ENCODE data around the gene IL24.

The IL24 gene

GRCh38 chr1:206939841-206940587, 42.8 kb downstream of the IL24 start:
- DNase-seq, result no peak
- in situ Hi-C loops (cut with HindIII; ENCODE audit: low pct_ligation_motif_present, low pct_unique_long_range_greater_than_20kb, low sequenced_read_pairs), result no loop called here

GRCh38 chr1:206940588-206940936, 43.3 kb downstream of the IL24 start:
- in situ Hi-C loops (cut with HindIII; ENCODE audit: low pct_ligation_motif_present, low pct_unique_long_range_greater_than_20kb, low sequenced_read_pairs), result no loop called here
- DNase-seq, result no peak

GRCh38 chr1:206941766-206942418, 44.6 kb downstream of the IL24 start:
- in situ Hi-C loops (cut with HindIII; ENCODE audit: low pct_ligation_motif_present, low pct_unique_long_range_greater_than_20kb, low sequenced_read_pairs), result no loop called here
- DNase-seq, result no peak

- no peak for DNase-seq
- in situ Hi-C loops (cut with HindIII; ENCODE audit: low pct_ligation_motif_present, low pct_unique_long_range_greater_than_20kb, low sequenced_read_pairs), result no loop called here
Measured at GRCh38 chr1:206944703-206945102, 47.5 kb downstream of the IL24 start.

- in situ Hi-C loops (cut with HindIII; ENCODE audit: low pct_ligation_motif_present, low pct_unique_long_range_greater_than_20kb, low sequenced_read_pairs), result no loop called here
- DNase-seq, result no peak
Measured at GRCh38 chr1:206945779-206946178, 48.5 kb downstream of the IL24 start.

GRCh38 chr1:206946261-206946660, 49.0 kb downstream of the IL24 start, which contains the start of gene PIGR:
TSS of gene PIGR (minus strand) at chr1:206946466. CDS start at chr1:206940531, 5,935 bp downstream.
- in situ Hi-C loops (cut with HindIII; ENCODE audit: low pct_ligation_motif_present, low pct_unique_long_range_greater_than_20kb, low sequenced_read_pairs), result no loop called here
- DNase-seq, result no peak

GRCh38 chr1:206947255-206947654, 50.0 kb downstream of the IL24 start:
- in situ Hi-C loops (cut with HindIII; ENCODE audit: low pct_ligation_motif_present, low pct_unique_long_range_greater_than_20kb, low sequenced_read_pairs), result no loop called here
- DNase-seq, result no peak

- in situ Hi-C loops (cut with HindIII; ENCODE audit: low pct_ligation_motif_present, low pct_unique_long_range_greater_than_20kb, low sequenced_read_pairs), result no loop called here
- no peak for DNase-seq
Measured at GRCh38 chr1:206949208-206949607, 52.0 kb downstream of the IL24 start.

GRCh38 chr1:206949641-206950040, 52.4 kb downstream of the IL24 start:
- in situ Hi-C loops (cut with HindIII; ENCODE audit: low pct_ligation_motif_present, low pct_unique_long_range_greater_than_20kb, low sequenced_read_pairs), result no loop called here
- no peak for DNase-seq

GRCh38 chr1:206951318-206952100, 54.3 kb downstream of the IL24 start:
- peak; percentile 97 for DNase-seq
- in situ Hi-C loops (cut with HindIII; ENCODE audit: low pct_ligation_motif_present, low pct_unique_long_range_greater_than_20kb, low sequenced_read_pairs), result no loop called here

- peak; percentile 95 for DNase-seq
- in situ Hi-C loops (cut with HindIII; ENCODE audit: low pct_ligation_motif_present, low pct_unique_long_range_greater_than_20kb, low sequenced_read_pairs), result no loop called here
Measured at GRCh38 chr1:206952171-206952570, 54.9 kb downstream of the IL24 start.

- DNase-seq, result peak; percentile 13
- in situ Hi-C loops (cut with HindIII; ENCODE audit: low pct_ligation_motif_present, low pct_unique_long_range_greater_than_20kb, low sequenced_read_pairs), result no loop called here
Measured at GRCh38 chr1:206953126-206953525, 55.9 kb downstream of the IL24 start.

GRCh38 chr1:206953626-206954025, 56.4 kb downstream of the IL24 start:
- in situ Hi-C loops (cut with HindIII; ENCODE audit: low pct_ligation_motif_present, low pct_unique_long_range_greater_than_20kb, low sequenced_read_pairs), result no loop called here
- DNase-seq, result no peak

Data from ACHN (cell line).